ENCODE data around the gene DTNBP1. TPM values are rescaled to one million over a fixed set of nuclear protein-coding genes. Genes with fewer than 3 reads are reported as not detected.

Gene DTNBP1
- polyA plus RNA-seq, 3 donors, result 21.3 to 26.4 (median 22.2) TPM

- DNase-seq (ENCODE audit: extremely low read depth in 1 of 11, low read depth in 9 of 11, low spot score in 4 of 11), result no peak
These were observed 58.0 kb downstream of the DTNBP1 start for GRCh38 chr6:15604843-15605242.

GRCh38 chr6:15602154-15602553 lies 60.7 kb downstream of the DTNBP1 start:
- no peak for DNase-seq (ENCODE audit: extremely low read depth in 1 of 11, low read depth in 9 of 11, low spot score in 4 of 11)

GRCh38 chr6:15598273-15598798 lies 64.5 kb downstream of the DTNBP1 start:
- DNase-seq (ENCODE audit: extremely low read depth in 1 of 11, low read depth in 9 of 11, low spot score in 4 of 11), result no peak

GRCh38 chr6:15596186-15596896 lies 66.5 kb downstream of the DTNBP1 start:
- no peak for DNase-seq (ENCODE audit: extremely low read depth in 1 of 11, low read depth in 9 of 11, low spot score in 4 of 11)

GRCh38 chr6:15595461-15596173 lies 67.2 kb downstream of the DTNBP1 start:
- DNase-seq (ENCODE audit: extremely low read depth in 1 of 11, low read depth in 9 of 11, low spot score in 4 of 11), result no peak

GRCh38 chr6:15594512-15595259 lies 68.1 kb downstream of the DTNBP1 start:
- DNase-seq (ENCODE audit: extremely low read depth in 1 of 11, low read depth in 9 of 11, low spot score in 4 of 11), result no peak

GRCh38 chr6:15593798-15594197 lies 69.0 kb downstream of the DTNBP1 start:
- DNase-seq (ENCODE audit: extremely low read depth in 1 of 11, low read depth in 9 of 11, low spot score in 4 of 11), result no peak

- DNase-seq (ENCODE audit: extremely low read depth in 1 of 11, low read depth in 9 of 11, low spot score in 4 of 11), result no peak
These were observed 70.2 kb downstream of the DTNBP1 start for GRCh38 chr6:15592610-15593009.

- no peak for DNase-seq (ENCODE audit: extremely low read depth in 1 of 11, low read depth in 9 of 11, low spot score in 4 of 11)
These were observed 73.7 kb downstream of the DTNBP1 start for GRCh38 chr6:15588971-15589634.

GRCh38 chr6:15586503-15586902 lies 76.3 kb downstream of the DTNBP1 start:
- no peak for DNase-seq (ENCODE audit: extremely low read depth in 1 of 11, low read depth in 9 of 11, low spot score in 4 of 11)

- no peak for DNase-seq (ENCODE audit: extremely low read depth in 1 of 11, low read depth in 9 of 11, low spot score in 4 of 11)
These were observed 77.0 kb downstream of the DTNBP1 start for GRCh38 chr6:15585760-15586214.

- DNase-seq (ENCODE audit: extremely low read depth in 1 of 11, low read depth in 9 of 11, low spot score in 4 of 11), result no peak
These were observed 80.3 kb downstream of the DTNBP1 start for GRCh38 chr6:15582499-15582898.

GRCh38 chr6:15581751-15582150 lies 81.1 kb downstream of the DTNBP1 start:
- DNase-seq (ENCODE audit: extremely low read depth in 1 of 11, low read depth in 9 of 11, low spot score in 4 of 11), result no peak

- DNase-seq (ENCODE audit: extremely low read depth in 1 of 11, low read depth in 9 of 11, low spot score in 4 of 11), result no peak
These were observed 82.5 kb downstream of the DTNBP1 start for GRCh38 chr6:15580326-15580725.

- no peak for DNase-seq (ENCODE audit: extremely low read depth in 1 of 11, low read depth in 9 of 11, low spot score in 4 of 11)
These were observed 84.0 kb downstream of the DTNBP1 start for GRCh38 chr6:15578716-15579391.

GRCh38 chr6:15577550-15578171 lies 85.2 kb downstream of the DTNBP1 start:
- DNase-seq (ENCODE audit: extremely low read depth in 1 of 11, low read depth in 9 of 11, low spot score in 4 of 11), result no peak

GRCh38 chr6:15577106-15577505 lies 85.7 kb downstream of the DTNBP1 start:
- DNase-seq (ENCODE audit: extremely low read depth in 1 of 11, low read depth in 9 of 11, low spot score in 4 of 11), result no peak

GRCh38 chr6:15575357-15576033 lies 87.3 kb downstream of the DTNBP1 start:
- no peak for DNase-seq (ENCODE audit: extremely low read depth in 1 of 11, low read depth in 9 of 11, low spot score in 4 of 11)

Data from renal cortex interstitium (tissue), 11 donors.